Measurements from ENCODE around the gene CCNI.

- no peak for TF ChIP-seq GATA3 (IDR thresholded peaks at IDR 0.05; ENCODE audit: low read depth, low read length)
- no peak for TF ChIP-seq GATA2 (IDR thresholded peaks at IDR 0.05; ENCODE audit: low read depth, low read length)
These were observed 32.2 kb downstream of the CCNI start for GRCh38 chr4:77043507-77044136.
